Gastroesophageal sphincter (tissue), 4 donors: Measurements from ENCODE around the gene MYBBP1A. TPM values are rescaled to one million over a fixed set of nuclear protein-coding genes. Genes with fewer than 3 reads are reported as not detected.

Experiments used
- ATAC-seq: fragments of 150-250 bp; one replicate; pipeline ENCODE4 v1.9.1; 2016; ENCODE audit warnings: mild to moderate bottlenecking, moderate library complexity
- H3K27ac ChIP-seq, 4 donors: fragments of 200-600 bp; sonication (generic) in 3 of 4; 1 replicate in 3 of 4; 2 replicates in 1 of 4; pipeline ENCODE4 v1.5.1; 2016 to 2019
- H3K27me3 ChIP-seq: fragments of 200-600 bp; sonication (generic); one replicate; pipeline ENCODE4 v1.5.1; 2019
- H3K36me3 ChIP-seq, 2 donors: fragments of 200-600 bp; sonication (generic); one replicate each; pipeline ENCODE4 v1.5.1; 2019; ENCODE audit warnings: control low read depth in 1 of 2
- H3K4me1 ChIP-seq, 3 donors: fragments of 200-600 bp; sonication (generic); 1 replicate in 2 of 3; 2 replicates in 1 of 3; pipeline ENCODE4 v1.5.1; 2016 to 2019; ENCODE audit warnings: control low read depth in 2 of 3
- H3K4me3 ChIP-seq, 2 donors: fragments of 200-600 bp; sonication (generic); one replicate each; pipeline ENCODE4 v1.5.1; 2019; ENCODE audit warnings: mild to moderate bottlenecking in 1 of 2, moderate library complexity in 1 of 2
- H3K9me3 ChIP-seq, 3 donors: fragments of 200-600 bp; sonication (generic); one replicate each; pipeline ENCODE4 v1.5.1; 2017 to 2019; ENCODE audit warnings: control low read depth in 2 of 3
- EP300 ChIP-seq: sonication (generic); formaldehyde crosslinking; IDR thresholded peaks from one replicate; pipeline ENCODE4 v1.6.1; 2017; ENCODE audit warnings: antibody characterized with exemption, mild to moderate bottlenecking
- POLR2A ChIP-seq, 2 donors: fragments of 450-650 bp; IDR thresholded peaks; one replicate each; pipeline ENCODE4 v1.6.1; 2017; ENCODE audit warnings: antibody characterized with exemption in 2 of 2, mild to moderate bottlenecking in 2 of 2, moderate library complexity in 1 of 2
- POLR2AphosphoS5 ChIP-seq: sonication (generic); formaldehyde crosslinking; IDR thresholded peaks from one replicate; pipeline ENCODE4 v1.6.1; 2017; ENCODE audit warnings: antibody characterized with exemption
- WGBS, 2 donors: methylation state at CpG; one replicate each; pipeline ENCODE4 v1.1.5; 2018; ENCODE audit warnings: low coverage in 1 of 2; 5-methylcytosine and 5-hydroxymethylcytosine counted together
- total RNA-seq, 4 donors: library from RNA; depleted of rRNA; stranded (reverse); fragments of >200 nt; gene quantifications; one replicate each; pipeline ENCODE4 v1.1.0, GENCODE V29; 2016
- TF ChIP-seq, protein P1 (sequence below), 4 experiments: fragments of 200-600 bp in 2 of 4; fragments of 450-650 bp in 2 of 4; sonication (generic) in 1 of 4; IDR thresholded peaks; one replicate each; pipeline ENCODE4 v1.5.1; 2017 to 2019; ENCODE audit warnings: antibody characterized with exemption in 4 of 4, mild to moderate bottlenecking in 2 of 4, moderate library complexity in 2 of 4

Gene MYBBP1A
- total RNA-seq, 4 donors from 2014 or later = 19.1 to 46.4 (median 40.9) TPM

DNA sequence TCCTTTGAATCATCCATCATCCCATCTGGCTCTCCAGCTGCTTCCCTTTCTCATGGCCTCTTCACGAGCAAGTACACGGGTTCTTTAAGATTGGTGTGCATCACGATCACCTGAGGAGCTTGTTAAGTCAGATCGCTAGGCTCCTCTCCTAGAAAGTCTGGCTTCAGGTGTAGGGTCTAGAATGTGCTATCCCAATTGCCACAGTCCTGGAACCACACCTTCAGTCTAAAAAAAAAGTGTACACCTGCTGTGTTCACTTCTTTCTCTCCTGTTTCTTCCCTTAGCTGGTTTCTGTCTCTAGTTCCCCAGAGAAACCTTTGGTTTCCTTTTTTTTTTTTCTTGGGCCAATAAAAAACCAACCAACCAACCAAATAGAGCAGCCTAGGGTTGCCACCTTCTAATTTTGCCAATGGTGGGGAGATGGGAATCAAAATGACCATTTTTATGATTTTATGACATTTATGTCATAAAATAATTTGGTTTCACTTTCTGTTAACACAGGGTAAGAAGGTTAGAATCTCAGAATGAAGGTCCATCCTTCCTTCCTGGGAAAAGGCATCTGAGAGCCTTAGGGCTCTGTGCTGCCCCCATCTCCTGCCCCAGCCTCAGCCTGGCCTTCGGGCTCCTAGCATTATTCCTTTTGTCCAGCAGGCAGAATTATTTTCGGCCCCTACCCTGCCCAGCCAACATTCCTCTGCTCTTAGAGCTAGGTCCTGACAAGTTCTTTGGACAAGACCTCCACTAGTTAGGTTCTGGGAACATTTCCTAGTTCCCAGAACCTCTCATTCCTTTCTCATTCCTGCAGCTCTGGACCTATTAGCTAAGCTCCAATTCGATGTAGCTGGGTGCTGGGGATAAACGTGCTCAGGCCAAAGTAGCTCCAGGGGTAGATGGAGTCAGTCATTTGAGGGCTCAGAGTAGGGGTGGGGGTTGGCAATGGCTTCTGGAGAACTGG lies 7.1 kb upstream of the MYBBP1A start:
- Histone ChIP-seq H3K36me3 (no peaks in the 10 kb centered on the region), H3K4me3 (no peak overlapping the region), H3K27me3 (no peaks in the 10 kb centered on the region), H3K4me1 (peaks cover 0 to 22% (median 0%) of the 10 kb centered on the region in 3 donors), H3K9me3 (no peaks in the 10 kb centered on the region), H3K27ac (no peak overlapping the region)
- TF ChIP-seq EP300 (no peak), POLR2AphosphoS5 (no peak), POLR2A (IDR thresholded peaks at IDR 0.05) (no peak)
- TF ChIP-seq, protein P1, sequence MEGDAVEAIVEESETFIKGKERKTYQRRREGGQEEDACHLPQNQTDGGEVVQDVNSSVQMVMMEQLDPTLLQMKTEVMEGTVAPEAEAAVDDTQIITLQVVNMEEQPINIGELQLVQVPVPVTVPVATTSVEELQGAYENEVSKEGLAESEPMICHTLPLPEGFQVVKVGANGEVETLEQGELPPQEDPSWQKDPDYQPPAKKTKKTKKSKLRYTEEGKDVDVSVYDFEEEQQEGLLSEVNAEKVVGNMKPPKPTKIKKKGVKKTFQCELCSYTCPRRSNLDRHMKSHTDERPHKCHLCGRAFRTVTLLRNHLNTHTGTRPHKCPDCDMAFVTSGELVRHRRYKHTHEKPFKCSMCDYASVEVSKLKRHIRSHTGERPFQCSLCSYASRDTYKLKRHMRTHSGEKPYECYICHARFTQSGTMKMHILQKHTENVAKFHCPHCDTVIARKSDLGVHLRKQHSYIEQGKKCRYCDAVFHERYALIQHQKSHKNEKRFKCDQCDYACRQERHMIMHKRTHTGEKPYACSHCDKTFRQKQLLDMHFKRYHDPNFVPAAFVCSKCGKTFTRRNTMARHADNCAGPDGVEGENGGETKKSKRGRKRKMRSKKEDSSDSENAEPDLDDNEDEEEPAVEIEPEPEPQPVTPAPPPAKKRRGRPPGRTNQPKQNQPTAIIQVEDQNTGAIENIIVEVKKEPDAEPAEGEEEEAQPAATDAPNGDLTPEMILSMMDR (IDR thresholded peaks at IDR 0.05) = no peak
- no peak for ATAC-seq
- WGBS, 2 donors = 60 to 74% methylated on average over 2 to 6 of the region's 8 CpGs

DNA sequence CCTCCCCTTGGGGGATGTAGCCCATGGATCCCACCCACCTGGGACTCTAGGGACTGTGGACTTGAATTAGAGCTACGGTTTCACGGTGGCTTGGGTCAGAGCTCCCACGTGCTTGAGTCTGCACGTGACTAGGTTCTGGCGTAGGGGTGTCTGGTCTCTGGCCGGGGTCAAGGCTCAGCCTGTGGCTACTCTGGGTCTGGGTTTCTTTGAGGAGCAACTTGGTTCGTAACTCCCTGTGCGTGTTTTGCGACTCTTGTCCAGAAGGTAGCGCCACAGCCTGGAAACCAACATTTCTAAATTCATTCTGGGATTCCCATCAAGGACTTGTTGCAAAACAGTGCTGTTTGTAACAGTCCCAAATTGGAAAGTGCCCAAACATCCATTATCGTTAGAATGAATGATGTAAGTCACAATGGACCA lies 5.7 kb upstream of the MYBBP1A start:
- Histone ChIP-seq H3K27me3 (no peaks in the 10 kb centered on the region), H3K27ac (no peak overlapping the region)
- WGBS, 2 donors = 73% methylated on average over 7 of the region's 11 CpGs; no CpG with 5 or more reads in 1 of the 2 donors

DNA sequence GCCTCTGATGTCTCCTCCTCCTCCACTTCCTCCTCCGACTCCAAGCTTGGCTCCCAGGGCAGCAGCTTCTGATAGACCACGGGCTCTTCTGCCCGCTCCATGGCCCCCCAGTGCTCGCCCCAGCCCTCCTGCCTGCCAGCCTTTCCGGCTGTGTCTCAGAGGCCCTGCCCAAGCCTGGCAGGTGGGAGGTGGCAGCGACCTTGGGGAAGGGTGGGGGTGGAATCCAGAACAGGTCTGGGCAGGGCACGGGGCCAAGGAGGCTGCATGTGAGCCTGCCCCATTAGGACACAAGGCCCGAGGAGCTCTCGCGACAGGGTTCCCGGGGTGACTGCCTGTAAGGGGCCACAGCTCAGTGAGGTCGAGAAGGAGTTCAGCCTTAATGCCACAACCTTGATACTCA lies 5.2 kb upstream of the MYBBP1A start, which contains the start of gene GGT6:
Gene GGT6, minus strand, starts transcription at position 157 of the 400 bp plus-strand sequence. Its CDS starts 56 bp downstream, at position 101.
- TF ChIP-seq POLR2AphosphoS5 = no peak
- TF ChIP-seq EP300 = no peak
- TF ChIP-seq, protein P1 (IDR thresholded peaks at IDR 0.05) = no peak
- no peak for TF ChIP-seq POLR2A (IDR thresholded peaks at IDR 0.05)
- no peaks in the 10 kb centered on the region for H3K36me3 ChIP-seq
- no peak within 1 kb of the TSS for H3K4me3 ChIP-seq
- H3K9me3 ChIP-seq = no peaks in the 10 kb centered on the region
- ATAC-seq = no peak
- WGBS, 2 donors = 100% methylated on average over 2 of the region's 12 CpGs; no CpG with 5 or more reads in 1 of the 2 donors
- no peaks in the 10 kb centered on the region for H3K27me3 ChIP-seq
- no peak within 1 kb of the TSS for H3K27ac ChIP-seq
- H3K4me1 ChIP-seq = peaks cover 0 to 19% (median 5%) of the 10 kb centered on the region in 3 donors

More for the DNA sequence above, 5.7 kb upstream of the MYBBP1A start:
- Histone ChIP-seq H3K36me3 (no peaks in the 10 kb centered on the region), H3K4me3 (no peak overlapping the region), H3K4me1 (peaks cover 0 to 20% (median 3%) of the 10 kb centered on the region in 3 donors), H3K9me3 (no peaks in the 10 kb centered on the region)
- no peak for TF ChIP-seq EP300
- TF ChIP-seq POLR2A (IDR thresholded peaks at IDR 0.05) = no peak
- TF ChIP-seq POLR2AphosphoS5 = no peak
- TF ChIP-seq, protein P1 (IDR thresholded peaks at IDR 0.05) = no peak
- no peak for ATAC-seq

DNA sequence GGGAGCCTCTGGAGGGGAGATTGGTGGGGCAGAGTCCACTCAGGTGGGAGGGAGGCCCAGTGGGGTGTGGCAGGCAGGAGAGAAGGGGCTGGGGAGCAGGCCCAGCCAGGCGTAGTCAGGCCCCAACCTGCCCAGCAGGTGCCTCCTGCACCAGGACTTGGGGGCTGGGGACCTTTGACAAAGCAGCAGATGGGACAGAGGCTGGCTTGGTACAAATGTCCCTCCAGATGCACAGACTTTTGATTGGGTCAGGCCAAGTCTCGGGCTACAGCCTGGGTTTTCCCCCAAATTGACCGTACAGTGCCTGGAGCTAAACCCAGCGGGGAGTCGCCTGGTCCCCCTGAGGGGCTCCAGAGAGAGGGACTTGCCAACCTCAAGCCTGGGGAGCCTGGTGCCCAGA lies 4.8 kb upstream of the MYBBP1A start:
- H3K4me1 ChIP-seq = peaks cover 0 to 16% (median 5%) of the 10 kb centered on the region in 3 donors
- WGBS, 2 donors = no CpG with 5 or more reads among the region's 5 CpGs
- no peaks in the 10 kb centered on the region for H3K27me3 ChIP-seq
- H3K36me3 ChIP-seq = no peaks in the 10 kb centered on the region
- H3K9me3 ChIP-seq = no peaks in the 10 kb centered on the region
- ATAC-seq = no peak
- TF ChIP-seq EP300 (no peak), POLR2A (IDR thresholded peaks at IDR 0.05) (no peak), POLR2AphosphoS5 (no peak)
- TF ChIP-seq, protein P1 (IDR thresholded peaks at IDR 0.05) = no peak
- H3K27ac ChIP-seq = no peak overlapping the region
- H3K4me3 ChIP-seq = no peak overlapping the region
